Hematopoietic multipotent progenitor cell (in vitro differentiated cells): ENCODE results near the gene PPIF. TPM values are rescaled to one million over a fixed set of nuclear protein-coding genes. Genes with fewer than 3 reads are reported as not detected.
"Not testable (repeated sequence)": the region's sequence is repeated elsewhere in the genome, so short reads cannot be mapped to it uniquely, and the experiment has no call there.

ENCODE experiments used
- DNase-seq, 3 donors: peaks; one replicate each; pipeline ENCODE4 v3.0.0-alpha.2; 2011 to 2015; ENCODE audit warnings: low read depth in 2 of 3, low spot score in 2 of 3
- total RNA-seq: library from RNA; depleted of rRNA; stranded (reverse); fragments of >200 nt; gene quantifications from one replicate; pipeline ENCODE4 v1.2.3, GENCODE V29; 2012

PPIF gene
- total RNA-seq, 1 donor, result 38.8 TPM

DNA sequence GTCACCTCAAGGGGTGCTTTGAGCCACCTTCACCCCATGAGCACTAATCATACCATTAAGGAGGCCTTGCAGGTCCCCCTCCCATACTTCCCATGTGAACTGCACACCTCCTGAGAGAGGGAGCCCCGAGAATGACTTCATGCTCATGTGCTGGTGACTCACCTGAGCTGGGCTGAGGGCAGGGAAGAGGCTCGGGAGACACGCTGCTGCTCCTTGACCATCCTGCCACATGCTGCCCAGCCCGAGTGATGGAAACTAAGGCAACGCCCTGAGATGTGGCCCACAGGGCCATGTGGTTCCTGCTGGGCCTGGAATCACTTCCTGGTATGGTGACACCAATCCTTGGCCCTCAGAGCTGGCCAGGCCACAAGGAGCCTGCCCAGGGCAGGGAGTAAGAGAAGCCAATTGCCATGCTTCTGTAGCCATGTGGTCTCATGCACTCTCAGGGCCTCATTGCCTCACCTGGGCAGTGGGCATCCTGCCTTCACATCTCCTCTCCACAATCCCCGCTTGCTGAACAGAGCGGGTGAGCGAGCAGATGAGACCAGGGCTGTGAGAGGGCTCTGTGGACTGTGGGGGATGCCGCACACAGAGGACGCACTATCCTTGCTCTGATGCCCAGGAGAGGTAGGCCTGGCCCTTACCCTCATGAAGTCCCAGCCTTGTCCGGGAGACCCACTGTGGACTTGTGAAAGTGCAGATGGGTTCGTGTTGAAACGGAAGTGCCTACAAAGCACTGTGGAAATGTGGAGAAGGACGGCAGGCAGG is 18.3 kb upstream of the PPIF start:
- no peak for DNase-seq

DNA sequence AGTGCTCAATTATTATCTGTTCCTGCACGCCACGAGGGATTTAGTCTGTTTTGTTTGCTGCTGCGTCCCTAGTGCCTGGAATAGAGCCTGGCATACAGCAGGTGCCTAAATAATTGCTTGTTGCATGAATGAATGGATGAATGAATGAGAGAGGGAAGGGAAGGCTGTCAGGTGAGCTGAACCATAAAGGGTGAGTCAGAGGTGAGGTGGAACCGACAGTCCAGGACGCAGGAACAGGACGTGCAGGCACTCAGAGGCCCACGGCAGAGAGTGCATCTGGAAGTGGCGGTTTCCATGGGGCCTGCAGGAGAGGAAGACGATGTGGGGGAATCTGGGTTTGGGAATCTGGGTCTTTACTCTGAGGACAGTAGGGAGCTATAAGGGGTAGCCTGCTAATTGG is 17.7 kb upstream of the PPIF start:
- DNase-seq, result no peak

DNA sequence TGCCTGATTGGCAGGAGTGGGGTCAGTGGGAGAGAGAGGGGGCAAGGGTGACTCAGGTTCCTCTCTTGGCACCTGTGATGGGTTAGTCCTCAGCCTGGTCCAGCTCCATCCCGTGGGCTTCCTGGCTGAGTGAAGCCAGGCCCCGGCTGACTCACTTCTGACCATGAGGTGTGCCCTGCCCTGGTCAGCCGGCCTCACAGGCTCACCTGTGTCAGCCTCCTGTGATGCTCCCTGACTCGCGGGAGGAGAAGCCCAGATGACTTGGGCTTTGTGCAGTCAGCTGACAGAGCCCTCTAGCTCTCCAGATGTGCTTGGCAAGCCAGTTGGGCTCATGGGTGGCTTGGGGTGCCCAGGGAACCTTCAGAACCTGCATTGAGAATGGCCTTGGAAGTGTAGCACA is 16.0 kb upstream of the PPIF start:
- DNase-seq, result no peak

DNA sequence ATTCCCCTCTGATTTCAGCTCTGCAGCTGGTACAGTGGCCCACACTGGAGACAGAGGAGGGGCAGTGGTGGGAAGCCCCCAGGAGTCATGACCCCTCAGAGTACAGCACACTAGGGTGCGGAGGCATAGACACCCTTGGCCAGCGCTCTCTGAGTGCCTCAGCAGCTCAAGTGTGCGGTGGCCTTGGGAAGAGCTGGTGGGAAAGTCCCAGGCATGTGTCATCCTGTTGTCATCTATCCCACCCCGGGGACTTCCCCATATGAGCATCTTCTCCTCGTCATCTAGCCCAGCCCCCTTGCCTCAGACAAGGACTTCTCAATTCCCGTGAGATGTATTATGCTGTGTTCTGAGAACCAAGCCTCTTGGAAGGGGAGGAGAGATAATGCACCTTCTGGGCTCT is 15.6 kb upstream of the PPIF start:
- DNase-seq, result peak; percentile 21 to 73 (median 62)

DNA sequence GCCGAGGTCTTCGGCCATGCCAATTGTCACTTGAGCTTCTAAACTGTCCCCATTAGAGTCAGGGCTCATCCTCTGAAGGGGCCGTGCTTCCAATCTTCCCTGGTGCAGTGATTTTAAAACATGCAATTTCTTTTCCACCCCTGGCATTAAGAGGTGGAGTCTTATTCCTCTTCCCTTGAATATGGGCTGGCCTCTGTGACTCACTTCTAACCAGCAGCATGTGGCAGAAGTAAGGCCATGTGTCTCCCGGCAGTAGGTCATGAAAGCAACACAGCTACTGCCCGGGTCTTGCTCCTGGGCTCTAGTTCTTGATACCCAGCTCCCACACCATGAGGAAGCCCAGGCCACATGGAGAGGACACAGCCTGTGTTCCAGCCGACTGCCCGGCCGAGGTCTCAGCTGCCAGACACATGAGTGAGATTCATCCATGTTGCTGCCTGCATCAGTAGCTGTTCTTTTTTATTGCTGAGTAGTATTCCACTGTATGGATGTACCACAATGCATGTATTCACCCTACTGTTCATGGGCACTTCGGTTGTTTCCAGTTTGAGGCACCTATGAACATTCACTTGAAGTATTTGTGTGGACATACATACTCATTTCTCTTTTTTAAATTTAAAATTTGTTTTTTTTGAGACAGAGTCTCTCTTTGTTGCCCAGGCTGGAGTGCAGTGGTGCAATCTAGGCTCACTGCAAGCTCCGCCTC is 14.5 kb upstream of the PPIF start:
- DNase-seq, result not testable (repeated sequence)

DNA sequence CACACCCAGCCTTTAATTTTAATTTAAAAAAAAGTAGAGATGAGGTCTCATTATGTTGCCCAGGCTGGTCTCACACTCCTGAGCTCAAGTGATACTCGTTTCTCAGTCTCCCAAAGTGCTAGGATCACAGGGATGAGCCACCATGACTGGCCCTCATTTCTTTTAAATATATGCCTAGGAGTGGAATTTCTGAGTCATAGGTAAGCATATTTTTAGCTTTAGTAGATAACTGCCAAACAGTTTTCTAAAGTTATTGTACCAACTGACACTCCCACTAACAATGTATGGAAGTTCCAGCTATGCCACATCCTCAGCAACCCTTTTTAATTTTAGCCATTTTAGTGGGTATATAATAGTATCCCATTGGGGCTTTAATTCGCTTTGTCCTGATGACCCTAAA is 13.8 kb upstream of the PPIF start:
- DNase-seq, result no peak

DNA sequence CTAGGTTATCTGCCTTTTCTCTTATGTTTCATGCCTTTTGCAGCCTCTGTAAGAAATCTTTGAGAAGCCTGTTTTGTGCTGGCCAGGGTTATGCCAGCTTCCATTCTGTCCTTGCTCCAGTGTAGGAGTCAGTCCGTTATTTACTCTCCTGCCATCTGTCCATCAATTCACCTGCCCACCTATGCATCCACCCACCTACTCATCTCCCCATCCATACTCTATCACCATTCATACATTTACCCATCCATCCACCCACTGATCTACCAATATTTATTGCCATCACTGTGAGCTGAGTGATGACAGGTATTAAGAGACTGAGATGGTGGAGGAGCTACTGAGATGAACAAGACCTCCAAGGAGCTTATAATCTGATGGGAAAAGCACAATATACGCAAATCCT is 12.7 kb upstream of the PPIF start:
- no peak for DNase-seq

DNA sequence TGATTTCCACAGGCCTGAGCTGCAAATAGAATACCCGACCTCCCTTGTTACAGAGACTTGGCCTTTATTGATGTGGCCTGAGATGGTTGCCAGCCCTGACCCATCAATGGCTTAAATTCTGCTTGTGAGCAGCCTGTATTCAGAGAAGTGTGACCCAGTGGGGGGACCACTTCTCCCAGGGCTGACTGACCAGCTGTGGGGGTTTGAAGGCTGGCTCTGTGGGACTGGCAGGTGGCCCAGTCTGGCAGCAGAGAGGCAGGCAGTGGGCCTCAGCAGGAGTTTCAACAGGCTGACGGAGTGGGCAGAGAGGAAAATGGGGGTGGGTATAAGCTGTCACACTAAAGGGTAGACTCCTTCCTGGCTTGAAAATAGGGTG is 12.2 kb upstream of the PPIF start:
- DNase-seq, result no peak

DNA sequence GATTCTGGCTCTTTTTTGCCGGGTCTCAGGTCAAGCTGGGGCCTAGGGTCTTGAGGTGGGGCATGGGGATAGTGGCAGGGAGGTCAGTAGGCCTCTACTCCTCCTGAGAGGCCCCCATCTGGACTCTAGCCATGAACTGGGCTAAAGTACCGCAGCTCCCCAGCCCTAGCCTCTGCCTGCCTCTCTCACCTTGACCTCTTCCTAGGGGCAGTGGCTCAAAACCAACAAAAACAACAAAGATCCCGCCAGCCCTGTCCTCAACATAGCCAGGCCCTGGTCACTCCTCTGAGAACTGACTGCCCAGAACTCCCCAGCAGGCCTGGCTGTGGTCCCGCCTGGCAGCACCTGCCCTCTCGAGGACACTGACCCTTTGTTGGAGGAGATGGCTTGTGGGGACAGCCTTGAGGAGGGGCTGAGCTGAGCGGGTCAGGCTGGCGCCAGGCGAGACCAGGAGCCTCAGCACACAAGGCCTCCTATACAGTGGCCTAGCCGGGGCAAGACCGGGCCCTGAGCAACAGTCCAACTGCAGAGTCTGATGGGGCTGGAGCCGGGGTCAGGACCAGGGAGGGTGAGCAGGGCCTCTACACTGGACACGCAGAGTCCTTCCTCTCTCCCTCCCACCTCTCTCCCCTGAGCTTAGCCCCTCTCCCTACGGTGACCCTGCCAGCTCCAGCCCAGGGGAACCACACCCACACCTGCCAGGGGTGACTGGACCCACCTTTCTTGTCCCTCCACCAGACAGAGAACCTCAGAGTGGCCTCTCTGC is 11.6 kb upstream of the PPIF start:
- no peak for DNase-seq

DNA sequence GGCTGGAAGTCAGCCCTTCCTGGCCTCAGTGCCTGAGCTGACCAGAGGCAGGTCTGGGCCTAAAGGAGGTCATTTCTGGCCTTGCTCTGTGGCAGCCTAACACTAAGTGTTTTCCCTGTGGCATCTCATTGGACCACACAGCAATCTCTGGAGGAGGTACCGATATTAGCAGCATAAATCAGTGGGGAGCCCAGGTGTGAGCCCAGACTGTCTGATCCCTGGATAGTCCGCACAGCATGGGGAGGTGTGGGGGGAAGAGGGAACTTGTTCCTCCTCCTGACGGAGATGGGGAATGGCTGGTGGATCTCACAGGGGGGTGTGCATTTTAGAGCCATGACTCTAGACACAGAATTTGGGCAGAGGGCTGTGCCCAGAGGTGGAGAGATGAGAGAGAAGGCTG is 11.0 kb upstream of the PPIF start:
- no peak for DNase-seq

DNA sequence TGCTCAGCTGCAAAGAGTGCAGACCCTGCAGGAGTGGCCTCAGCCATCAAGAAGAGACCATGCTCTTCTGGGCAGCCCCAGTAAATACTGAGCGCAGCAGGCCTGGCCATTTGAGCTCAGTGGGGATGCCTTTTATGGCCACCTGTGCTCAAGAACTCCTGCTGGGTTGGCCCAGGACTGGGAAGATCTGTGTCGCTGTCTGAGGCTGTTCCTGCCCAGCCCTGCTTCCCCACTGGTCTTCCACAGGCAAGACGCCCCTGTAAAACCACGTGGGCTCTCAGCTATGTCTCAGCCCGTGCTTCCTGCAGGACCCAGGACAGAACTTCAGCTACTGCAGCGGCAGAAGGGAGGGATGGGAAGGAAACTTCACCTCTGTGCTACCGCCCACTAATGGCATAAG is 10.5 kb upstream of the PPIF start:
- DNase-seq, result no peak

DNA sequence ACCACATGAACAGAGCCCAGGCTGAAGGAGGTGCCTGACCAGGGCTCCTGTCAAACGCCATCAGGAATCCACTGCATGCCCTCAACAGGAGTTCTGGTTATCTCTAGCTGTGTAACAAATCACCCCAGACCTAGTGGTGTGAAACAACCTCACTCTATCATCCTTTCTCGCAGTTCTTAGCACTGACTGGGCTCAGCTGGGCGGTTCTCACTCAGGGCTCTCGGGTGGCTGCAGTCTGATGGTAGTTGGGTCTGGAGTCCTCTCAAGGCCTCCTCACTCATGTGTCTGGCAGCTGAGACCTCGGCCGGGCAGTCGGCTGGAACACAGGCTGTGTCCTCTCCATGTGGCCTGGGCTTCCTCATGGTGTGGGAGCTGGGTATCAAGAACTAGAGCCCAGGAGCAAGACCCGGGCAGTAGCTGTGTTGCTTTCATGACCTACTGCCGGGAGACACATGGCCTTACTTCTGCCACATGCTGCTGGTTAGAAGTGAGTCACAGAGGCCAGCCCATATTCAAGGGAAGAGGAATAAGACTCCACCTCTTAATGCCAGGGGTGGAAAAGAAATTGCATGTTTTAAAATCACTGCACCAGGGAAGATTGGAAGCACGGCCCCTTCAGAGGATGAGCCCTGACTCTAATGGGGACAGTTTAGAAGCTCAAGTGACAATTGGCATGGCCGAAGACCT is 9.3 kb upstream of the PPIF start:
- DNase-seq, result not testable (repeated sequence)

DNA sequence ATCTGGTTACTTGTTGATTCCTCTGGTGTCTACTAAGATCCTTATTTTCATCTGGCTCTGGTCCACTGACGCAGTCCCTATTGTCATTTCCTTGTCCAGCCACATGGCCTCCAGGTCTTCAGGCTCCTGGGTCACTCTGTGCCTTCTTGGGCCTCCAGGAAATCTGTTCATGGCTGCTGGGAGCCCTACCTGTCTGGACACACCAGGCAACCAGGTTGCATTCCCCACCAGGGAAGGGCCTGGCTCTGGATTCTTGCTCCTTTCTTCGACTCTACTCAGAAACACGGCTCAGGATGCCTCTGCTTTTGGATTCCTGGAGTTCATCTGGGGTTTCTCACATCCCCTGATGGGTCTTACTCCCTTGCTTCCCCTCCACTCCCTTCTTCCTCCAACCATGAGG is 8.0 kb upstream of the PPIF start:
- DNase-seq, result no peak

DNA sequence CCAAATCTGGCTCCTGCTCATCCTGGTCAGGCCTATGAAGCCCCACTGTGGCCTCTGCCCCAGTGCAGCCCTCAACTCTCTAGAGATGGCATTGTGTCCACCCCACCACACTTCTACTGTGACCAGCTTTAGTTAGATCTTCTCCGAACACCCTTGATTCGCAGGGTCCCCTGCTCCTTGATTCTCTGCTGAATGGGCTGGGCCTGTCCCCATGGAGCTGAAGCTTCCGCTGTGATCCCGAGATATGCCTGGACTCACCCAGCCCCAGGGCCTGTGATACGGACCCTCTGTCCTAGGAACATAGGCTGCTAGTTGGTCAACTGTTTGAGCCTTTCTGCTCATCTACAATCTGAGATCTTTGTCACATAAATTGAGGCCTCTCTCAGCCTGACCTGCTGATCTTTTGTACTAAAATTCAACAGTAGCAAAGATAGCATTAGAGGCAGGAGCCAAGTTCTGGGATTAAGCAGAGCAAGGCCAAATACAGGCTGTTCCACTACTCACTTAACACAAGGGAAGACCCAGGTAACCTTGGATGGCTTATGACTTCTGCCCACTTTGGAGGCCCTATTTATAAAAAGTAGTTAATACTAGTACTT is 6.5 kb upstream of the PPIF start:
- DNase-seq, result no peak

DNA sequence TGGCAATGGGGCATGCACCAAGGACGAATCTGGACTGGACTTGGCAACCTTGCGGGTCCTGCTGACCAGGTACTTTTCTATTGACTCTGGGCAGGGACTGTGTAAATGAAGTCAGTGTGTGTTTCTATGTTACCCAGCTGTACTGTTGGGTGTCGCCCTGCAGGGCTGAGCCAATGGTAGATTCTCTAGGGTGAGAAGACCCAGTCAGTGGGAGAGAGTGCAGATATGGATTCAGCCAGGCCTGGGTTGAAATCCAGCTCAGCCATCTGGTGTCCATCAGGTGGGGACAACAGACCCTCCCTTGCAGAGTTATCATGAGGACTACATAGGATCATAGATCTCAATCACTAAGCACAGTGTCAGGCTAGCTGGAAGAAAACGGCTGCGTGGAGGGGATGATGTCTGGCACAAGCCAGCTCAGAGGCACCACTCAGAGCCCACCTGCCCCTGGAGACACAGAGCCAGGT is 4.9 kb upstream of the PPIF start:
- DNase-seq, result no peak

DNA sequence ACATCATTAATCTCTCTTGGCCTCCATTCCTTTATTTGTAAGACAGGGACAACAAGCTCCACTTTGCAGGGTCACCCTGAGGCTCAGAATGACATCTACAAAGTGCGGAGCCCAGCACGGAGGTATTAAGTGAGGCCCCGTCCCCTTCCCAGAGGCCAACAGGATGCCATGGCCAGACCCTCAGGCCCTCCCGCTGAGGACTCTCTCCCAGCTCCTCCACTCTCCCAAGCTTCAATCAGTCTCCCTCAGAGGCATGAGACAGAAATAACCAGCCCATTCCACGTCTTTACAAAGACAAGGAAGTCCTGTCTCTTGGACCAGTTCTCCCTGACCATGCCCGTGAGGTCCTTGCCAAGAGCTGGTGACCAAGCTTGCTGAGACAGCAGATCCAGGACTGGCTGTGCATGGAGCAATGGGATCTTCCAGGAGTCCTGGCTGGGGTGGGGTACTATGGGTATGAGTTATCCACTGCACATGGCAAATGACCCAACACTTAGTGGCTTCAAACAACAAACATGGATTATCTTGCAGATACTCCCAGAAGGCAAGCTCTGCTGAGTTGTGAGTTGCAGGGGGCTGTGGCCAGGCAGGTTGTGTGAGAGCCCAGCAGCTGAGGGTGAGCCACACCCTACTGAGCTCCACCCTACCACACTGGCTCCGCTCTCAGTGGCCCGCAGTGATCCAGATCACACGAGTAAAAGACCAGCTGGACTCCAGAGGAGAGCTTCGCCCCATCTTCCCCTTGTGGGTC is 4.3 kb upstream of the PPIF start:
- DNase-seq, result no peak

DNA sequence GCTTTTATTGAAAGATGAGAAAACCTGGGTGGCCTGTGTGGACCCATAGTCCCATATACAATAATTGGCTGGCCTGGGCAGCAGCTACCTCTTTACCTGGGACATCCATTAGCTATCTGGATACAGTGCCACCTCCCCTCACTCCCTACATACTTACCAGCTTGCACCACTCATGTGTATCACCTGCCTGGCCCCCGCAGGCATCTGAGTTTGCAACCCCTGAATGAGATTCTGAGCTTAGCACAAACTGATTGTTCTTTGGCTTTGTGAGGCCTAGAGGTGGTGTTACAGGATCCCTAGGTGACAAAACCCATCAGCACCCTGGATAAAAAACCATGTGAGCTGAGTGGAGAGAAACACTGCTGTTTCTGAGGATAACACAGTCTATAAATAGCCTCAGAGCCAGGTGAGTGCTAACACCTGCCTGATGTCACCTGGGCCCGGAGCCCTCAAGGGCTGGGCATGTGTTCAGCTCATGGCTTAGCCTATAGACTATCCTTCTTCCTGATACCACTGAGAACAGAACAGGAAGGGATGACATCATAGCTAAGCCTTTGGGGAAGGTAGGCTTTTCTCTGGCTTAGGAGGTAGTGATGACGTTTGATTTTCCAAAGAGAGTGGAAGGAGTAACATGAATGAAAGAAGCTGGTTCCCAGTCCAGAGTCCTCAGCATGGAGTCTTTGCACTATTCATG is 2.6 kb upstream of the PPIF start:
- DNase-seq, result no peak

DNA sequence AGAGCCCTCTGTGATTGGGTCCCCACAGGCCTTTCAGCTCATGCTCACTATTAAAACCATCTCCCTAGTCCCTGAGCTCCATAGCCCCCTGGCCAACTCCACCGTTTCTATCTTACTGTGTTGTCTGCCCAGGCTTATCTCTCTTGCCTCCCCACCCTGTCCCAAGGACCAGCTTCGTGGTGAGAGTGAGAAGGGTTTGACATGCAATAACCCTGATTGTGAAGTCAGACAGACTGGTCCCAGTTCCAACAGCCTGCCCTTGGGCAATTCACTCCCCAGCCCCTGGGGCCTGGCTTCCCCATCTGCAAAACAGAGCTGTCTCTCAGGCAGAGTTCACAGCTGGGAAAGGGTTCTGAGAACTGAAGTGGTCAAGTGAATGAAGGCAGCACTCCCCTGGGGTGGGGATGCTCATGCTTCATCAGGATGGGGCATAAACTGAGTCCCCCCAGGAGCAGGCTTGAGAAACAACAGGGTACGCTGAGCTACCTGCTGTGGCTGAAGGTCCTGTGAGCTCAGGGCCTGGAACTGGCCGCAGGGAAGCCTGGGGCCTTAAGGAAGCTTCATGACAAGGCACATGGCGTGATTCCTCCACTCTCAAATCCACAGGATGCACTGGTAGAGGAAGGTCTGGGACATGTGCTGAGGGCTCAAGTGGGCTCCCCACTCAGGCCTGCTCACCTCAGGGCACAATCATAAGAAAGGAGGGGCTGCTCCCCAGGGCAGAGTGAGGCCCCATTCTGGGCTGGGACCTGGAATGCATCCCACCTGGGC is 1.8 kb upstream of the PPIF start:
- no peak for DNase-seq

DNA sequence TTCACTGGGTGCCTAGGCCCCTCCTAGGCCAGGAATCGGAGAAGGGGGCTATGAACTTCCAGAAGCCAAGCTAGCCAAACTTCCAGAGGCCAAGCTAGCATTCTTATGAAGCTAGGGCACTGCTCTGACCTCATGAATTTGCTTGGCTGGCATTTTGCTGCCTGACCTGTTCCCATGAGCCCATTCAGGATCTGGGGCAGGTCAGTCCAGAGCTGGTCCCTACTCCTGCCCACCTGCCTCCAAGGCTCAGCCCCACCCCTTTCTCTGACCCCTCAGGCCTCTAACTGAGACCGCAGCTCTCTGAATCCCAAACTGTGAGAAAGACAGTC is 1.3 kb upstream of the PPIF start:
- no peak for DNase-seq
